Osteocyte (in vitro differentiated cells): ENCODE results near the gene LEMD1. TPM values are rescaled to one million over a fixed set of nuclear protein-coding genes. Genes with fewer than 3 reads are reported as not detected.

Experiments used
- DNase-seq: peaks from one replicate; pipeline ENCODE4 v3.0.0; 2021; ENCODE audit warnings: mixed read lengths; ENCODE audit not compliant: unreplicated experiment; ENCODE audit errors: extremely low spot score
- H3K27ac Mint-ChIP-seq: one replicate; pipeline ENCODE4 v1.8.0; 2021; ENCODE audit warnings: mild to moderate bottlenecking, mixed read lengths; ENCODE audit not compliant: unreplicated experiment
- H3K27me3 Mint-ChIP-seq: one replicate; pipeline ENCODE4 v1.8.0; 2021; ENCODE audit warnings: mixed read lengths; ENCODE audit not compliant: unreplicated experiment
- H3K36me3 Mint-ChIP-seq: one replicate; pipeline ENCODE4 v1.8.0; 2021; ENCODE audit warnings: mixed read lengths; ENCODE audit not compliant: unreplicated experiment
- H3K4me1 Mint-ChIP-seq: one replicate; pipeline ENCODE4 v1.8.0; 2021; ENCODE audit warnings: mixed read lengths; ENCODE audit not compliant: unreplicated experiment
- H3K4me3 Mint-ChIP-seq: one replicate; pipeline ENCODE4 v1.8.0; 2021; ENCODE audit warnings: mild to moderate bottlenecking, moderate library complexity, mixed read lengths; ENCODE audit not compliant: unreplicated experiment
- H3K9me3 Mint-ChIP-seq: one replicate; pipeline ENCODE4 v1.8.0; 2021; ENCODE audit warnings: mixed read lengths; ENCODE audit not compliant: unreplicated experiment
- CTCF ChIP-seq: fragments of 200-600 bp; sonication (generic); IDR thresholded peaks from 2 replicates; pipeline ENCODE4 v1.5.0; 2021; ENCODE audit warnings: antibody characterized with exemption, mild to moderate bottlenecking, moderate library complexity
- microRNA-seq: library from miRNA; unstranded; fragments of <30 nt; microRNA quantifications from one replicate; pipeline ENCODE4 v1.1.0, GENCODE V29; 2020; ENCODE audit not compliant: unreplicated experiment
- total RNA-seq: library from RNA; stranded (reverse); gene quantifications from 2 replicates; pipeline ENCODE4 v1.2.1, GENCODE V29; 2021

LEMD1 gene
- total RNA-seq, 1 donor from 2014 or later, result not detected

GRCh38 chr1:205335692-205336091, 86.2 kb downstream of the LEMD1 start:
- H3K27me3 Mint-ChIP-seq, result peaks cover 29% of the 10 kb centered on the region
- peak; percentile 96 for TF ChIP-seq CTCF
- H3K27ac Mint-ChIP-seq, result no peak overlapping the region
- no peaks in the 10 kb centered on the region for H3K4me1 Mint-ChIP-seq
- H3K36me3 Mint-ChIP-seq, result no peaks in the 10 kb centered on the region
- peak; percentile 92 for DNase-seq
- no peaks in the 10 kb centered on the region for H3K9me3 Mint-ChIP-seq
- H3K4me3 Mint-ChIP-seq, result no peak overlapping the region

DNA sequence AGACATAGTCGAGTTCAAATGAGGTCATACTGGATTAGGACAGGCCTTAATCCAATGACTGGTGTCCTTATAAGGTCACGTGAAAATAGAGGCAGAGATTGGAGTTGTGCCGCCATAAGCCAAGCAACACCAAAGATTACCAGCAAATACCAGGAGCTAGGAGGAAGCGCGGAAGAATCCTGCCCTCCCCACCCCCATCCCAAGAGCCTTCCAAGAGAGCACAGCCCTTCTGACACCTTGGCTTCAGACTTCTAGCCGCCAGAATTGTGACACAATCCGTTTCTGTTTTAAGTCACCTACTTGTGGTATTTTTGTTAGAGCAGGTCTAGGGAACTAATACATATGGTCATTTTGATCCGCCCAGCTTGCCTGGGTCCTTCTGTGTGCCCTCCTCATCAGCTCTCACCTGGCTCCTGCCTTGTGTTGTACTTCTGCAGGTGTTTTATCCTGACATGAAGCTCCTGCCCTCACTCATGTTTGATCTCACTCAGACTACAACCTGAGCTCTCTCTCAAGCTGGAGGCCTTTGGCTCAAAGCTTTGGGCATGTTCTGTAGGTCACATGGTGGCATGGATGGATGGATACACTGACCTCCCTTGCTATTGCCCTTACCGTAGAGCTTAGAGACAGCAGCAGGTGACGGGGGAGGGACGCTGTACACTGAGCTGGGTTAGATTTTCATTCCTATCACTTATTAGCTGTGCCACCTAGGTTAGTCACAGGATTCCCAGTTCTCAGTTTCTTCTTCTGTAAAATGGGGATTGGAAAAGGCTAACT, 89.7 kb downstream of the LEMD1 start:
- no peak overlapping the region for H3K4me3 Mint-ChIP-seq
- H3K27ac Mint-ChIP-seq, result no peak overlapping the region
- H3K4me1 Mint-ChIP-seq, result peaks cover under 1% of the 10 kb centered on the region
- H3K36me3 Mint-ChIP-seq, result no peaks in the 10 kb centered on the region
- TF ChIP-seq CTCF, result no peak
- H3K27me3 Mint-ChIP-seq, result peaks cover 21% of the 10 kb centered on the region
- no peaks in the 10 kb centered on the region for H3K9me3 Mint-ChIP-seq
- DNase-seq, result no peak

Small RNA genes within 50 kb of the gene (microRNA-seq; reads per million reads assigned to microRNA genes)
- gene MIR135B, result 10.4 reads per million, percentile 14 among the genes with 10 or more reads in this experiment

Other genes starting within 250 kb of the LEMD1 start
- 15.3 and 15.6 TPM in 2 replicates for gene DSTYK, start 210.4 kb downstream of the LEMD1 start, total RNA-seq
- gene TMCC2, start 194.1 kb downstream of the LEMD1 start, total RNA-seq, result 3.4 and 4.7 TPM in 2 replicates
- 4.3 and 4.5 TPM in 2 replicates for gene NUAK2, start 100.3 kb downstream of the LEMD1 start, total RNA-seq
- gene KLHDC8A, start 65.1 kb downstream of the LEMD1 start, total RNA-seq, result not detected in 2 replicates
- gene BLACAT1, start 34.0 kb upstream of the LEMD1 start, total RNA-seq, result not detected in 2 replicates
- gene CDK18, start 82.6 kb upstream of the LEMD1 start, total RNA-seq, result 3.0 and 4.5 TPM in 2 replicates
- 46.4 and 50.4 TPM in 2 replicates for gene ELK4, start 210.0 kb upstream of the LEMD1 start, total RNA-seq